ENCODE results near the gene ACO2.
"Not testable (repeated sequence)": the region's sequence is repeated elsewhere in the genome, so short reads cannot be mapped to it uniquely, and the experiment has no call there.

ACO2 gene

DNA sequence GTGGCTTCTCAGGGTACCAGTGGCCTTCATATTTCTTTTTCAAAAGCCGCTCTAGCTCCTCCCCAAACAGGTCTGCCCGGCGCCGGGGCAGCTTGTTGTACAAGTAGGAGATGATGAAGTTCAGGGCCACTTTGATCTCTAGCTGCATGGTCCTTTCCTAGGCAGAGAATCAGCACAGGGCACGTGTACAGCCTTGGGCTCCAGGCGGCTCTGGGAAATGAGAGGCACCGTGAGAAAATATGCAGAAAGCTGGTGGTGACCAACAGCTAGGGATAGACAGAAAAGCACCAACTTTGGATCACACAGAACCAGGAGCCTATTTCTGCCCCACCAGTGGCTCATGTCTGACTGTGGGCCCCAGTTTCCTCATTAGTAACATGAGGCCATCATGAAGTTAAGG is 31.7 kb upstream of the ACO2 start (continued):
- TF ChIP-seq ZNF394 (tag by site-specific recombination; IDR thresholded peaks at IDR 0.05; ENCODE audit: borderline replicate concordance) (no peak), BCL11B (tag by site-specific recombination; IDR thresholded peaks at IDR 0.05; ENCODE audit: low read depth) (no peak), ZBTB1 (tag by site-specific recombination; IDR thresholded peaks at IDR 0.05) (no peak), ZFHX2 (tag by site-specific recombination; conservative IDR thresholded peaks at IDR 0.05) (no peak), SP7 (tag by site-specific recombination; IDR thresholded peaks at IDR 0.05) (no peak)

DNA sequence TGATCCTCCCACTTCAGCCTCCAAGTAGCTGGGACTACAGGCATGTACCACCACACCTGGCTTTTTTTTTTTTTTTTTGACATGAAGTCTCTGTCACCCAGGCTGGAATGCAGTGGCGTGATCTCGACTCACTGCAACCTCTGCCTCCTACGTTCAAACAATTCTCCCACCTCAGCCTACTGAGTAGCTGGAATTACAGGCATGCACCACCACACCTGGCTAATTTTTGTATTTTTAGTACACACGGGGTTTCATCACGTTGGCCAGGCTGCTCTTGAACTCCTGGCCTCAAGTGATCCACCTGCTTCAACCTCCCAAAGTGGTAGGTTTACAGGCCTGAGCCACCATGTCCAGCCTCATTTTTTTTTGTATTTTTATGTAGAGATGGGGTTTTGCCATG is 28.4 kb upstream of the ACO2 start:
- H3K9me3 ChIP-seq (ENCODE audit: control insufficient read depth, insufficient read depth, low read depth, low read length); H3K27ac ChIP-seq (ENCODE audit: extremely low read depth, low read depth, low read length); H3K4me3 ChIP-seq (ENCODE audit: low read depth, low read length); CTCF ChIA-PET; H3K4me1 ChIP-seq (ENCODE audit: control insufficient read depth, insufficient read depth, low read length): not testable (repeated sequence)
- H3K36me3 ChIP-seq (ENCODE audit: control insufficient read depth in 2 of 2, insufficient read depth in 1 of 2, low read length in 2 of 2): peaks cover 29 to 83% of the 10 kb centered on the region in 2 experiments
- POLR2A ChIA-PET: interaction anchor here (0.6 to 0.7 kb wide), 3 partner anchors 44 to 1897 kb away, joined by 3 to 6 read pairs (median 3); partner anchors contain the start of gene ZC3H7B

DNA sequence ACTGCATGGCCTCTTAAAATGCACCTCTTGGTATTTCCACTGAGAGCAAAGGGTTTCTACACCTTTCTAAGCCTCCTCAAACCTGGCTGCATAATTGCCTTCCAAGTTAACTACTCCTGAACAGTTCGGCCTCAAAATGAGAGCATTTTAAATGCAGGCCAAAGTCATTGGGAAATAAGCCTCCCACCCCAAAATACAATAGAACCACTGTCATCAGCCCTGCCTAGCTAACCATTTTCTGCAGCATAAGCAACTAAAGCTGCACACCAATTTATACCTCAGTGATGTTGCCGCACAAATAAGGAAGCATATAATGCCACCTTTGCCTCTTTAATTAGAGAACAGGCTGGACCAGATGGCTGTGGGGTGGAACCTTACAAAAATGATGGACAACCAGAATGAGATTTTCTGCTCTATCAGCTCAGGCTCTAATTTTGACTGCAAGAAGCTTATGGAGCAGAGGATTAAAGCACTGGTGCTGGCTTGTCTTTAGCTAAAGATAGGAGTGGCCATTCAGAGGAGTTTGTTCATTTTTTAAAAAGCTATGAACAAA is 26.6 kb upstream of the ACO2 start:
- POLR2A ChIA-PET: interaction anchor here (0.5 to 8.3 kb wide), 5 partner anchors 14 to 394 kb away, joined by 3 to 214 read pairs (median 6); partner anchors contain the start of genes ACO2, PHF5A, RANGAP1 and TEF
- CTCF ChIA-PET: interaction anchor here (0.6 to 5.3 kb wide), 4 partner anchors 23 to 76 kb away, joined by 3 to 33 read pairs (median 10); no protein-coding TSS in a partner anchor
- peaks cover 3% of the 10 kb centered on the region for H3K4me1 ChIP-seq (ENCODE audit: control insufficient read depth, insufficient read depth, low read length)
- no peaks in the 10 kb centered on the region for H3K9me3 ChIP-seq (ENCODE audit: control insufficient read depth, insufficient read depth, low read depth, low read length)
- peaks cover 14 to 65% of the 10 kb centered on the region in 2 experiments for H3K36me3 ChIP-seq (ENCODE audit: control insufficient read depth in 2 of 2, insufficient read depth in 1 of 2, low read length in 2 of 2)
- no peak overlapping the region for H3K4me3 ChIP-seq (ENCODE audit: low read depth, low read length)
- H3K27ac ChIP-seq (ENCODE audit: extremely low read depth, low read depth, low read length): peak overlapping the region; percentile 34; the same call in 1 of the 2 replicates
- TF ChIP-seq GLI2 (tag by site-specific recombination; IDR thresholded peaks at IDR 0.05; ENCODE audit: borderline replicate concordance, low read depth): no peak
- TF ChIP-seq ZNF223 (tag by site-specific recombination; IDR thresholded peaks at IDR 0.05): no peak
- TF ChIP-seq ZNF776 (tag by site-specific recombination; IDR thresholded peaks at IDR 0.05; ENCODE audit: borderline replicate concordance): no peak
- TF ChIP-seq, protein P1, sequence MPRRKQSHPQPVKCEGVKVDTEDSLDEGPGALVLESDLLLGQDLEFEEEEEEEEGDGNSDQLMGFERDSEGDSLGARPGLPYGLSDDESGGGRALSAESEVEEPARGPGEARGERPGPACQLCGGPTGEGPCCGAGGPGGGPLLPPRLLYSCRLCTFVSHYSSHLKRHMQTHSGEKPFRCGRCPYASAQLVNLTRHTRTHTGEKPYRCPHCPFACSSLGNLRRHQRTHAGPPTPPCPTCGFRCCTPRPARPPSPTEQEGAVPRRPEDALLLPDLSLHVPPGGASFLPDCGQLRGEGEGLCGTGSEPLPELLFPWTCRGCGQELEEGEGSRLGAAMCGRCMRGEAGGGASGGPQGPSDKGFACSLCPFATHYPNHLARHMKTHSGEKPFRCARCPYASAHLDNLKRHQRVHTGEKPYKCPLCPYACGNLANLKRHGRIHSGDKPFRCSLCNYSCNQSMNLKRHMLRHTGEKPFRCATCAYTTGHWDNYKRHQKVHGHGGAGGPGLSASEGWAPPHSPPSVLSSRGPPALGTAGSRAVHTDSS (tag by site-specific recombination; IDR thresholded peaks at IDR 0.05): no peak
- TF ChIP-seq, protein P2, sequence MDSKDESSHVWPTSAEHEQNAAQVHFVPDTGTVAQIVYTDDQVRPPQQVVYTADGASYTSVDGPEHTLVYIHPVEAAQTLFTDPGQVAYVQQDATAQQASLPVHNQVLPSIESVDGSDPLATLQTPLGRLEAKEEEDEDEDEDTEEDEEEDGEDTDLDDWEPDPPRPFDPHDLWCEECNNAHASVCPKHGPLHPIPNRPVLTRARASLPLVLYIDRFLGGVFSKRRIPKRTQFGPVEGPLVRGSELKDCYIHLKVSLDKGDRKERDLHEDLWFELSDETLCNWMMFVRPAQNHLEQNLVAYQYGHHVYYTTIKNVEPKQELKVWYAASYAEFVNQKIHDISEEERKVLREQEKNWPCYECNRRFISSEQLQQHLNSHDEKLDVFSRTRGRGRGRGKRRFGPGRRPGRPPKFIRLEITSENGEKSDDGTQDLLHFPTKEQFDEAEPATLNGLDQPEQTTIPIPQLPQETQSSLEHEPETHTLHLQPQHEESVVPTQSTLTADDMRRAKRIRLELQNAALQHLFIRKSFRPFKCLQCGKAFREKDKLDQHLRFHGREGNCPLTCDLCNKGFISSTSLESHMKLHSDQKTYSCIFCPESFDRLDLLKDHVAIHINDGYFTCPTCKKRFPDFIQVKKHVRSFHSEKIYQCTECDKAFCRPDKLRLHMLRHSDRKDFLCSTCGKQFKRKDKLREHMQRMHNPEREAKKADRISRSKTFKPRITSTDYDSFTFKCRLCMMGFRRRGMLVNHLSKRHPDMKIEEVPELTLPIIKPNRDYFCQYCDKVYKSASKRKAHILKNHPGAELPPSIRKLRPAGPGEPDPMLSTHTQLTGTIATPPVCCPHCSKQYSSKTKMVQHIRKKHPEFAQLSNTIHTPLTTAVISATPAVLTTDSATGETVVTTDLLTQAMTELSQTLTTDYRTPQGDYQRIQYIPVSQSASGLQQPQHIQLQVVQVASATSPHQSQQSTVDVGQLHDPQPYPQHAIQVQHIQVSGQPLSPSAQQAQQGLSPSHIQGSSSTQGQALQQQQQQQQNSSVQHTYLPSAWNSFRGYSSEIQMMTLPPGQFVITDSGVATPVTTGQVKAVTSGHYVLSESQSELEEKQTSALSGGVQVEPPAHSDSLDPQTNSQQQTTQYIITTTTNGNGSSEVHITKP (tag by site-specific recombination; IDR thresholded peaks at IDR 0.05): no peak
- no peak for TF ChIP-seq ZNF830 (tag by site-specific recombination; IDR thresholded peaks at IDR 0.05; ENCODE audit: low read depth)
- TF ChIP-seq ZNF501 (tag by site-specific recombination; IDR thresholded peaks at IDR 0.05): no peak
- no peak for TF ChIP-seq GLIS2 (tag by site-specific recombination; IDR thresholded peaks at IDR 0.05)
- TF ChIP-seq ZNF341 (tag by site-specific recombination; IDR thresholded peaks at IDR 0.05; ENCODE audit: low read depth): no peak
- no peak for TF ChIP-seq ZSCAN16 (tag by site-specific recombination; IDR thresholded peaks at IDR 0.05)
- no peak for TF ChIP-seq ZNF768 (tag by site-specific recombination; IDR thresholded peaks at IDR 0.05)
- no peak for TF ChIP-seq ZNF302 (tag by site-specific recombination; IDR thresholded peaks at IDR 0.05; ENCODE audit: low read depth)
- TF ChIP-seq ZNF600 (tag by site-specific recombination; IDR thresholded peaks at IDR 0.05): no peak
- no peak for TF ChIP-seq ZNF10 (tag by site-specific recombination; IDR thresholded peaks at IDR 0.05)
- no peak for TF ChIP-seq ZNF155 (tag by site-specific recombination; IDR thresholded peaks at IDR 0.05)
- TF ChIP-seq SALL2 (tag by site-specific recombination; IDR thresholded peaks at IDR 0.05; ENCODE audit: borderline replicate concordance): no peak
- TF ChIP-seq ZNF571 (tag by site-specific recombination; IDR thresholded peaks at IDR 0.05): no peak
- TF ChIP-seq, protein P3, sequence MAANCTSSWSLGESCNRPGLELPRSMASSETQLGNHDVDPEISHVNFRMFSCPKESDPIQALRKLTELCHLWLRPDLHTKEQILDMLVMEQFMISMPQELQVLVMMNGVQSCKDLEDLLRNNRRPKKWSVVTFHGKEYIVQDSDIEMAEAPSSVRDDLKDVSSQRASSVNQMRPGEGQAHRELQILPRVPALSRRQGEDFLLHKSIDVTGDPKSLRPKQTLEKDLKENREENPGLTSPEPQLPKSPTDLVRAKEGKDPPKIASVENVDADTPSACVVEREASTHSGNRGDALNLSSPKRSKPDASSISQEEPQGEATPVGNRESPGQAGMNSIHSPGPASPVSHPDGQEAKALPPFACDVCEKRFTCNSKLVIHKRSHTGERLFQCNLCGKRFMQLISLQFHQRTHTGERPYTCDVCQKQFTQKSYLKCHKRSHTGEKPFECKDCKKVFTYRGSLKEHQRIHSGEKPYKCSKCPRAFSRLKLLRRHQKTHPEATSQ (tag by site-specific recombination; IDR thresholded peaks at IDR 0.05): no peak
- no peak for TF ChIP-seq ZNF792 (tag by site-specific recombination; IDR thresholded peaks at IDR 0.05)
